ENCODE measurements around the gene RAP1GAP2. TPM values are rescaled to one million over a fixed set of nuclear protein-coding genes. Genes with fewer than 3 reads are reported as not detected.

The RAP1GAP2 gene
- total and polyA plus RNA-seq, 2 of the 8 experiments (the other 6 are each of a cell fraction or from before 2014, with no cell fraction given): 24.0 to 63.8 TPM

- no peak for TF ChIP-seq CBX8 (IDR thresholded peaks at IDR 0.05; ENCODE audit: borderline replicate concordance, low read depth, low read length)
- no peak for TF ChIP-seq SUZ12 (IDR thresholded peaks at IDR 0.05; ENCODE audit: low read length)
- no peak for TF ChIP-seq POLR2AphosphoS5 (IDR thresholded peaks at IDR 0.05; ENCODE audit: low read depth, low read length)
- no peak for TF ChIP-seq POLR2A (IDR thresholded peaks at IDR 0.05; ENCODE audit: control extremely low read depth in 1 of 2, low read depth in 2 of 2, low read length in 2 of 2)
- no peak for TF ChIP-seq NRF1 (IDR thresholded peaks at IDR 0.05; ENCODE audit: low read depth, low read length)
These were observed 236.3 kb downstream of the RAP1GAP2 start (continued) for GRCh38 chr17:3032258-3033247.
